Bladder microvascular endothelial cell (primary cell): Measurements from ENCODE around the gene CBY2. TPM values are rescaled to one million over a fixed set of nuclear protein-coding genes. Genes with fewer than 3 reads are reported as not detected.

Experiments
- total RNA-seq: library from RNA; depleted of rRNA; stranded (reverse); fragments of >200 nt; gene quantifications from 2 replicates; pipeline ENCODE4 v1.2.3, GENCODE V29; 2014

The CBY2 gene, protein sequence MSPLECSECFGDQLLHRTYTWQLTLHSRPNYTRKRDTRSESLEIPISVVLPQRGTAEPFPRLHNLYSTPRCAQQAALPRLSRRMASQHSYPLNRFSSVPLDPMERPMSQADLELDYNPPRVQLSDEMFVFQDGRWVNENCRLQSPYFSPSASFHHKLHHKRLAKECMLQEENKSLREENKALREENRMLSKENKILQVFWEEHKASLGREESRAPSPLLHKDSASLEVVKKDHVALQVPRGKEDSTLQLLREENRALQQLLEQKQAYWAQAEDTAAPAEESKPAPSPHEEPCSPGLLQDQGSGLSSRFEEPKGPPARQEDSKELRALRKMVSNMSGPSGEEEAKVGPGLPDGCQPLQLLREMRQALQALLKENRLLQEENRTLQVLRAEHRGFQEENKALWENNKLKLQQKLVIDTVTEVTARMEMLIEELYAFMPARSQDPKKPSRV
- total RNA-seq, result not detected in 2 replicates

GRCh38 chr13:45702088-45702487 is at the start of gene CBY2:
Gene CBY2 (plus strand): TSS chr13:45702320. CDS start chr13:45702391, 71 bp downstream.

Other genes starting within 250 kb of the CBY2 start
- gene COG3, start 237.4 kb upstream of the CBY2 start, total RNA-seq, result 19.8 and 35.0 TPM in 2 replicates
- gene ERICH6B, start 86.6 kb upstream of the CBY2 start, total RNA-seq, result not detected in 2 replicates
- not detected in 2 replicates for gene SIAH3, start 149.4 kb downstream of the CBY2 start, total RNA-seq